Nasal cavity respiratory epithelium epithelial cell of viscerocranial mucosa (primary cell): ENCODE results near the gene PSMD6. TPM values are rescaled to one million over a fixed set of nuclear protein-coding genes. Genes with fewer than 3 reads are reported as not detected.

Experiments used
- total RNA-seq: library from RNA; depleted of rRNA; stranded (reverse); fragments of >200 nt; gene quantifications from 2 replicates; pipeline ENCODE4 v1.2.3, GENCODE V29; 2014

The PSMD6 gene
- 71.4 and 98.6 TPM in 2 replicates for total RNA-seq

DNA sequence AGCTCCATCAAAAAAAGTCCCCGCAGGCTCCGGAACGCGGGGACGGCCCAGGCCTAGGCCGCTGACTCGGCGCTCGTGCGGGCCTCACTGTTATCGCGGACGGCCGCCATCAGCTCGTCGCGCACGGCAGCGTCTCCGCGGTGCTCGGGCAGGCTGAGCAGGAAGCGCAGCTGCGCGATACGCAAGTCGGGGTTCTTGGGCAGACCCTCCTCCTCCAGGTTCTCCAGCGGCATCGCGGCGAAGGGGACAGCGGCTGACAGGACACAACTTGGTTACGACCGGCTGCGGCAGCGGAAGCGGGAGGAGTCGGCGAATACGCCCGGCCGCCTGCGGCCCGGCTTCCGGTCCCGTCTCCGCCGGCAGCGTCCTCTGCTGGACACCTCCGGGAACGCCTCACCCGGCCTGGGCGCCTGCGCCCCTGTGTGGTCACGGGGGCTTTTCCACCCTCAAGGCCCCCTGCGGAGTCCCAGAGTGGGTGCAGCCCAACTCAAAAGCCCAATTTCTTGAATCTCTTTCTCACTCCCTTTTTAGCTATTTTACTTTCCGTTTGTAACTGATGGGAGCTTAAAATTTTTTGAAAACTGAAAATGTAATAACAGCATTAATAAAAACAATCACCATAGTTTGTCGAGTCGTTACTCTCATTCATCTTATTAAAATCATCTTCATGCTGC, at the start of gene PSMD6:
Gene PSMD6, minus strand, starts transcription at position 308 of the 674 bp plus-strand sequence. Its CDS starts 75 bp downstream, at position 233.

Other genes starting within 250 kb of the PSMD6 start
- gene C3orf49, start 204.2 kb downstream of the PSMD6 start, total RNA-seq: not detected in 2 replicates
- 42.7 and 52.5 TPM in 2 replicates for gene THOC7, start 159.7 kb downstream of the PSMD6 start, total RNA-seq
- 7.2 and 13.4 TPM in 2 replicates for gene ATXN7, start 159.6 kb downstream of the PSMD6 start, total RNA-seq
- not detected in 2 replicates for gene SCAANT1, start 111.1 kb downstream of the PSMD6 start, total RNA-seq
- gene PRICKLE2, start 202.0 kb upstream of the PSMD6 start, total RNA-seq: 2.4 and 29.0 TPM in 2 replicates